ENCODE measurements around the gene MSX2.

MSX2 gene

GRCh38 chr5:174744896-174745295 is 20.5 kb downstream of the MSX2 start:
- no peak overlapping the region for H3K4me3 ChIP-seq (ENCODE audit: low read depth, low read length)
- DNase-seq (ENCODE audit: low read depth), result no peak
- TF ChIP-seq, protein P1, sequence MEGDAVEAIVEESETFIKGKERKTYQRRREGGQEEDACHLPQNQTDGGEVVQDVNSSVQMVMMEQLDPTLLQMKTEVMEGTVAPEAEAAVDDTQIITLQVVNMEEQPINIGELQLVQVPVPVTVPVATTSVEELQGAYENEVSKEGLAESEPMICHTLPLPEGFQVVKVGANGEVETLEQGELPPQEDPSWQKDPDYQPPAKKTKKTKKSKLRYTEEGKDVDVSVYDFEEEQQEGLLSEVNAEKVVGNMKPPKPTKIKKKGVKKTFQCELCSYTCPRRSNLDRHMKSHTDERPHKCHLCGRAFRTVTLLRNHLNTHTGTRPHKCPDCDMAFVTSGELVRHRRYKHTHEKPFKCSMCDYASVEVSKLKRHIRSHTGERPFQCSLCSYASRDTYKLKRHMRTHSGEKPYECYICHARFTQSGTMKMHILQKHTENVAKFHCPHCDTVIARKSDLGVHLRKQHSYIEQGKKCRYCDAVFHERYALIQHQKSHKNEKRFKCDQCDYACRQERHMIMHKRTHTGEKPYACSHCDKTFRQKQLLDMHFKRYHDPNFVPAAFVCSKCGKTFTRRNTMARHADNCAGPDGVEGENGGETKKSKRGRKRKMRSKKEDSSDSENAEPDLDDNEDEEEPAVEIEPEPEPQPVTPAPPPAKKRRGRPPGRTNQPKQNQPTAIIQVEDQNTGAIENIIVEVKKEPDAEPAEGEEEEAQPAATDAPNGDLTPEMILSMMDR (conservative IDR thresholded peaks at IDR 0.05; ENCODE audit: low read depth, low read length), result no peak

GRCh38 chr5:174745590-174746103 is 21.3 kb downstream of the MSX2 start:
- no peak overlapping the region for H3K4me3 ChIP-seq (ENCODE audit: low read depth, low read length)
- TF ChIP-seq, protein P1 (conservative IDR thresholded peaks at IDR 0.05; ENCODE audit: low read depth, low read length), result no peak
- DNase-seq (ENCODE audit: low read depth), result no peak

GRCh38 chr5:174750711-174751110 is 26.3 kb downstream of the MSX2 start:
- H3K4me3 ChIP-seq (ENCODE audit: low read depth, low read length), result peak overlapping the region; percentile 49
- peak; percentile 65 for DNase-seq (ENCODE audit: low read depth)
- TF ChIP-seq, protein P1 (conservative IDR thresholded peaks at IDR 0.05; ENCODE audit: low read depth, low read length), result no peak

DNA sequence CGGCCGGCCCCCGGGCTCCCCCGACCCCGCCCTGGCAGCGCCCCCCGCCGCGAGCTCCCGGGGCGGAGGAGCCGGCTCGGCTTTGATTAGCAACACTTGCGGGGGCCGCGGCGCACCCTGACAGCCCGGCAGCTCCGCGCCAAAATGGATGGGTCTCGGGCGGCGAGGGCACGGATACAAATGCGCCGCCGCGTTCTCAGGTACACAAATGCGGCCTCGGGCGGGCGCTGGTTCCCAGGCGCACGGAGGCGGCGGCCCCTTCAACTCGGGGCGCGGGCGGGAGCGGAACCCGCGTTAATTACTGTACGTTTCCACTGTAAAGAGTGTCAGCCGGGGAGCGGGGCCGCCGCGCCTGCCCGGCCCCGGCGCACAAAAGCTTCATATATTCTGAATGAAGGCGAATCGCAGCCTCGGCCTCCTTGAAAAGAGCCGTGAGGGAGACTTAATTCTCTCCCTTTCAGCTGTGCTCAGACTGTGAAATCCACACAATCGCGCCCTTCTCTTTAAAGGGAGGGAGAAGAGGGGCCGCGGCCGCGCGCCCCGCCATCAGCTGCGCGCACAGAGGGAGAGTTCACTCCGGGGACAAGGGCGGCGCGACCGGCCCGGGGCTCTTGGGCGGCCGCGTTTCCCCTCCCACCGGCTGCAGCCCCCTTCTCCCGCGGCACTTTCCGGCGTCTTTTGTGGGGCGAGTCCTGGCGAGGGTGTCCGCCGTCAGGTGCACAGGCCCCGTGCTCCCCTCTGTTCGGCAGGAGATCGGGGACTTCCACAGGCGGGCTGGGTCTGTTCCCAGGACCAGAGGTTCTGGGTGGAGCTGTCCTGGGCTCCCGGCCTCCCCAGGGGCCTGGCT is 27.0 kb downstream of the MSX2 start:
- TF ChIP-seq, protein P1 (conservative IDR thresholded peaks at IDR 0.05; ENCODE audit: low read depth, low read length), result no peak
- peak; percentile 8 for DNase-seq (ENCODE audit: low read depth)
- peak overlapping the region; percentile 49 for H3K4me3 ChIP-seq (ENCODE audit: low read depth, low read length)

DNA sequence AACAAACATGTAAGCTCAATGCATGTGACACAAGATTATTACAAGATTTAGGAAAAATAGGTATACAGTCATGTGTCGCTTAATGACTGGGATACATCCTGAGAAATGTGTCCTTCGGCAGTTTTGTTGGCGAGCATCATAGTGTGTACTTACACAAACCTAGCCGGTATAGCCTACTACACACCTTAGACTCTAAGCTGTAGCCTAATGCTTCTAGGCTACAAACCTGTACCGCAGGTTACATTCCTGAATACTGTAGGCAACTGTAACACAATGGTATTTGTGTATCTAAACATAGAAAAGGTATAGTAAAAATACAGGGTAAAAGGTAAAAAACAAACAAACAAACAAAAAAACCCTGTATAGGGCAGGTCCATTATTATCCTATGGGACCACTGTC is 27.7 kb downstream of the MSX2 start:
- TF ChIP-seq, protein P1 (conservative IDR thresholded peaks at IDR 0.05; ENCODE audit: low read depth, low read length), result no peak
- DNase-seq (ENCODE audit: low read depth), result no peak
- H3K4me3 ChIP-seq (ENCODE audit: low read depth, low read length), result no peak overlapping the region

DNA sequence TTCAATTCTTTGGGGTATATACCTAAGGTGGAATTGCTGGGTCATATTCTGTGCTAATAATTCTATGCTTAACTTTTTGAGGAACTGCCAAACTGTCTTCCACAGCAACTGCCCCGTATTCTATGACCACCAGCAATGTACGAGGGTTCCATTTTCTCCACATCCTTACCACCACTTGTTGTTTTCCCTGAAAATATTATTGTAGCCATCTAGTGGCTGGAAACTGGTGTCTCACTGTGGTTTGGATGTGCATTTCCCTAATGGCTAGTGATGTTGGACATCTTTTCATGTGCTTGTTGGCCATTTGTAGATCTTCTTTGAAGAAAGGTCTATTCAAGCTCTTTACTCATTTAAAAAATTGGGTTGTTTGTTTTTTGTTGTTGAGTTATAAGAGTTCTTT is 30.7 kb downstream of the MSX2 start:
- TF ChIP-seq, protein P1 (conservative IDR thresholded peaks at IDR 0.05; ENCODE audit: low read depth, low read length), result peak; percentile 57
- peak; percentile 38 for DNase-seq (ENCODE audit: low read depth)
- H3K4me3 ChIP-seq (ENCODE audit: low read depth, low read length), result no peak overlapping the region

GRCh38 chr5:174759091-174759490 is 34.7 kb downstream of the MSX2 start:
- TF ChIP-seq, protein P1 (conservative IDR thresholded peaks at IDR 0.05; ENCODE audit: low read depth, low read length), result no peak
- no peak for DNase-seq (ENCODE audit: low read depth)
- H3K4me3 ChIP-seq (ENCODE audit: low read depth, low read length), result no peak overlapping the region

Data from choroid plexus epithelial cell (primary cell).